IPS-15b (cell line): Measurements from ENCODE around the gene TMPRSS3.

Experiments
- H3K27me3 ChIP-seq: one replicate; pipeline ENCODE4 v1.6.1; 2013; ENCODE audit warnings: low read length; ENCODE audit not compliant: control insufficient read depth, insufficient read depth
- H3K36me3 ChIP-seq: one replicate; pipeline ENCODE4 v1.6.1; 2013; ENCODE audit warnings: low read length; ENCODE audit not compliant: control insufficient read depth, insufficient read depth
- H3K4me1 ChIP-seq: one replicate; pipeline ENCODE4 v1.6.1; 2013; ENCODE audit warnings: mild to moderate bottlenecking, low read length; ENCODE audit not compliant: control insufficient read depth, insufficient read depth
- H3K4me3 ChIP-seq: one replicate; pipeline ENCODE4 v1.5.1; 2013; ENCODE audit warnings: low read depth, low read length
- H3K9ac ChIP-seq: one replicate; pipeline ENCODE4 v1.6.1; 2013; ENCODE audit warnings: low read depth, mild to moderate bottlenecking, low read length
- H3K9me3 ChIP-seq: one replicate; pipeline ENCODE4 v1.6.1; 2013; ENCODE audit warnings: mild to moderate bottlenecking, low read length; ENCODE audit not compliant: control insufficient read depth, insufficient read depth

TMPRSS3 gene

GRCh38 chr21:42436914-42437313 lies 41.1 kb upstream of the TMPRSS3 start:
- no peaks in the 10 kb centered on the region for H3K4me1 ChIP-seq
- H3K27me3 ChIP-seq, result peaks cover 2% of the 10 kb centered on the region
- no peaks in the 10 kb centered on the region for H3K9me3 ChIP-seq
- H3K36me3 ChIP-seq, result no peaks in the 10 kb centered on the region
- H3K4me3 ChIP-seq, result no peak overlapping the region
- H3K9ac ChIP-seq, result no peak overlapping the region

- Histone ChIP-seq H3K36me3 (no peaks in the 10 kb centered on the region), H3K9ac (no peak overlapping the region), H3K4me1 (no peaks in the 10 kb centered on the region), H3K27me3 (peaks cover 2% of the 10 kb centered on the region), H3K4me3 (no peak overlapping the region), H3K9me3 (no peaks in the 10 kb centered on the region)
Observed at GRCh38 chr21:42435833-42436232, 40.0 kb upstream of the TMPRSS3 start.

- H3K36me3 ChIP-seq, result no peaks in the 10 kb centered on the region
- no peak overlapping the region for H3K4me3 ChIP-seq
- no peaks in the 10 kb centered on the region for H3K9me3 ChIP-seq
- no peak overlapping the region for H3K9ac ChIP-seq
- no peaks in the 10 kb centered on the region for H3K4me1 ChIP-seq
- peaks cover 2% of the 10 kb centered on the region for H3K27me3 ChIP-seq
Observed at GRCh38 chr21:42435401-42435800, 39.5 kb upstream of the TMPRSS3 start.

GRCh38 chr21:42434884-42435283 lies 39.0 kb upstream of the TMPRSS3 start:
- H3K4me1 ChIP-seq, result no peaks in the 10 kb centered on the region
- no peaks in the 10 kb centered on the region for H3K36me3 ChIP-seq
- H3K9me3 ChIP-seq, result no peaks in the 10 kb centered on the region
- peaks cover 2% of the 10 kb centered on the region for H3K27me3 ChIP-seq
- no peak overlapping the region for H3K9ac ChIP-seq
- H3K4me3 ChIP-seq, result no peak overlapping the region

- Histone ChIP-seq H3K4me3 (no peak overlapping the region), H3K9me3 (no peaks in the 10 kb centered on the region), H3K36me3 (no peaks in the 10 kb centered on the region), H3K27me3 (peaks cover 2% of the 10 kb centered on the region), H3K9ac (no peak overlapping the region), H3K4me1 (no peaks in the 10 kb centered on the region)
Observed at GRCh38 chr21:42433946-42434551, 38.2 kb upstream of the TMPRSS3 start.

GRCh38 chr21:42432695-42433094 lies 36.8 kb upstream of the TMPRSS3 start:
- H3K27me3 ChIP-seq, result peaks cover 2% of the 10 kb centered on the region
- no peak overlapping the region for H3K4me3 ChIP-seq
- H3K9me3 ChIP-seq, result no peaks in the 10 kb centered on the region
- no peaks in the 10 kb centered on the region for H3K36me3 ChIP-seq
- no peaks in the 10 kb centered on the region for H3K4me1 ChIP-seq
- H3K9ac ChIP-seq, result no peak overlapping the region

- Histone ChIP-seq H3K9me3 (no peaks in the 10 kb centered on the region), H3K4me3 (no peak overlapping the region), H3K36me3 (no peaks in the 10 kb centered on the region), H3K4me1 (no peaks in the 10 kb centered on the region), H3K9ac (no peak overlapping the region), H3K27me3 (peaks cover 2% of the 10 kb centered on the region)
Observed at GRCh38 chr21:42431196-42431595, 35.3 kb upstream of the TMPRSS3 start.

- Histone ChIP-seq H3K36me3 (no peaks in the 10 kb centered on the region), H3K9ac (no peak overlapping the region), H3K9me3 (no peaks in the 10 kb centered on the region), H3K4me3 (no peak overlapping the region), H3K27me3 (peaks cover 2% of the 10 kb centered on the region), H3K4me1 (no peaks in the 10 kb centered on the region)
Observed at GRCh38 chr21:42430521-42430920, 34.7 kb upstream of the TMPRSS3 start.

- no peaks in the 10 kb centered on the region for H3K36me3 ChIP-seq
- peaks cover 2% of the 10 kb centered on the region for H3K27me3 ChIP-seq
- no peaks in the 10 kb centered on the region for H3K9me3 ChIP-seq
- no peaks in the 10 kb centered on the region for H3K4me1 ChIP-seq
- no peak overlapping the region for H3K9ac ChIP-seq
- no peak overlapping the region for H3K4me3 ChIP-seq
Observed at GRCh38 chr21:42429856-42430255, 34.0 kb upstream of the TMPRSS3 start.

- no peaks in the 10 kb centered on the region for H3K36me3 ChIP-seq
- no peaks in the 10 kb centered on the region for H3K9me3 ChIP-seq
- H3K9ac ChIP-seq, result no peak overlapping the region
- no peaks in the 10 kb centered on the region for H3K4me1 ChIP-seq
- H3K27me3 ChIP-seq, result no peaks in the 10 kb centered on the region
- no peak overlapping the region for H3K4me3 ChIP-seq
Observed at GRCh38 chr21:42429021-42429420, 33.2 kb upstream of the TMPRSS3 start.

GRCh38 chr21:42427809-42428419 lies 32.1 kb upstream of the TMPRSS3 start:
- Histone ChIP-seq H3K9me3 (no peaks in the 10 kb centered on the region), H3K9ac (no peak overlapping the region), H3K4me3 (no peak overlapping the region), H3K4me1 (no peaks in the 10 kb centered on the region), H3K36me3 (no peaks in the 10 kb centered on the region), H3K27me3 (no peaks in the 10 kb centered on the region)

- Histone ChIP-seq H3K4me1 (no peaks in the 10 kb centered on the region), H3K36me3 (no peaks in the 10 kb centered on the region), H3K9me3 (no peaks in the 10 kb centered on the region), H3K4me3 (no peak overlapping the region), H3K27me3 (no peaks in the 10 kb centered on the region), H3K9ac (no peak overlapping the region)
Observed at GRCh38 chr21:42426876-42427480, 31.1 kb upstream of the TMPRSS3 start.
